SK-N-SH (cell line): ENCODE data around the gene GAGE10. TPM values are rescaled to one million over a fixed set of nuclear protein-coding genes. Genes with fewer than 3 reads are reported as not detected.

Experiments
- CTCF ChIA-PET: fragments of 300-600, 350-600 bp; formaldehyde crosslinking; extraction: SDS; loops from one replicate; lab custom pipeline; 2021; lab: Yijun Ruan, JAX
- POLR2A ChIA-PET: fragments of 350-600 bp; sonication (Branson Sonifier 250); formaldehyde crosslinking; extraction: SDS; loops from one replicate; lab custom pipeline; 2020; ENCODE audit warnings: antibody characterized with exemption, inconsistent platforms; lab: Yijun Ruan, JAX
- DNase-seq: peaks from one replicate; pipeline ENCODE4 v3.0.0; 2012
- H2AFZ ChIP-seq: fragments of 200-600 bp; sonication (generic); 2 replicates; pipeline ENCODE4 v1.8.1; 2016; ENCODE audit warnings: antibody characterized with exemption, mild to moderate bottlenecking, low read depth
- H3F3A ChIP-seq: fragments of 200-600 bp; sonication (generic); replicated peaks from 2 replicates; pipeline ENCODE3; 2016; ENCODE audit warnings: antibody characterized with exemption, mild to moderate bottlenecking; ENCODE audit not compliant: insufficient read depth
- H3K27ac ChIP-seq, 2 experiments: fragments of 200-500 bp in 1 of 2; fragments of 200-600 bp in 1 of 2; sonication (Bioruptor generic) in 1 of 2; sonication (generic), shearing (Covaris generic) in 1 of 2; 2 replicates each; pipeline versions ENCODE4 v1.5.1 to v1.6.1; 2014 to 2016; ENCODE audit warnings: low read depth in 2 of 2, inconsistent platforms in 1 of 2, low read length in 1 of 2, mild to moderate bottlenecking in 1 of 2, mixed read lengths in 1 of 2
- H3K27me3 ChIP-seq: fragments of 200-600 bp; sonication (generic), shearing (Covaris generic); 2 replicates; pipeline ENCODE4 v1.6.1; 2016; ENCODE audit warnings: mixed run types; ENCODE audit not compliant: insufficient read depth
- H3K36me3 ChIP-seq, 2 experiments: fragments of 200-500 bp in 1 of 2; fragments of 200-600 bp in 1 of 2; sonication (Bioruptor generic) in 1 of 2; sonication (generic) in 1 of 2; replicated peaks in 1 of 2; 2 replicates each; pipeline versions ENCODE3 to v1.5.1; 2014 to 2016; ENCODE audit warnings: low read length in 1 of 2, mild to moderate bottlenecking in 1 of 2; ENCODE audit not compliant: insufficient read depth in 2 of 2, control insufficient read depth in 1 of 2
- H3K4me1 ChIP-seq, 2 experiments: fragments of 200-500 bp in 1 of 2; fragments of 200-600 bp in 1 of 2; sonication (Bioruptor generic) in 1 of 2; sonication (generic), shearing (Covaris generic) in 1 of 2; 2 replicates each; pipeline versions ENCODE4 v1.5.1 to v1.6.1; 2014 to 2016; ENCODE audit warnings: low read depth in 1 of 2, low read length in 1 of 2, mixed run types in 1 of 2; ENCODE audit not compliant: insufficient read depth in 2 of 2, control insufficient read depth in 1 of 2
- H3K4me2 ChIP-seq: fragments of 200-600 bp; sonication (generic), shearing (Covaris generic); 2 replicates; pipeline ENCODE4 v1.6.1; 2017; ENCODE audit warnings: mixed run types
- H3K4me3 ChIP-seq, 2 experiments: fragments of 200-500 bp in 1 of 2; fragments of 200-600 bp in 1 of 2; sonication (Bioruptor generic) in 1 of 2; sonication (generic), shearing (Covaris generic) in 1 of 2; 2 replicates each; pipeline versions ENCODE4 v1.5.1 to v1.8.1; 2014 to 2016; ENCODE audit warnings: low read depth in 2 of 2, inconsistent platforms in 1 of 2, low read length in 1 of 2, mild to moderate bottlenecking in 1 of 2, mixed read lengths in 1 of 2, moderate library complexity in 1 of 2
- H3K79me2 ChIP-seq: fragments of 200-600 bp; sonication (generic); 2 replicates; pipeline ENCODE4 v1.8.1; 2017; ENCODE audit warnings: mild to moderate bottlenecking; ENCODE audit not compliant: insufficient read depth
- H3K9ac ChIP-seq: fragments of 200-600 bp; sonication (generic); 2 replicates; pipeline ENCODE4 v1.6.1; 2017; ENCODE audit warnings: mixed run types
- H3K9me2 ChIP-seq: fragments of 200-600 bp; sonication (generic); 2 replicates; pipeline ENCODE4 v1.6.1; 2017; ENCODE audit warnings: mixed run types
- H3K9me3 ChIP-seq: fragments of 200-600 bp; sonication (generic); 2 replicates; pipeline ENCODE4 v1.6.1; 2017; ENCODE audit warnings: mixed run types, mild to moderate bottlenecking, moderate library complexity
- H4K20me1 ChIP-seq: fragments of 200-600 bp; sonication (generic); 2 replicates; pipeline ENCODE4 v1.6.1; 2017; ENCODE audit warnings: mild to moderate bottlenecking, mixed run types; ENCODE audit not compliant: insufficient read depth
- EZH2phosphoT487 ChIP-seq: fragments of 200-600 bp; sonication (generic); IDR thresholded peaks from 2 replicates; pipeline ENCODE4 v1.6.1; 2017; ENCODE audit warnings: low read depth, mixed run types, mild to moderate bottlenecking, antibody characterized with exemption, moderate library complexity, borderline replicate concordance
- FOXM1 ChIP-seq: IDR thresholded peaks from 2 replicates; pipeline ENCODE4 v1.4.0; 2012; ENCODE audit warnings: low read depth, mild to moderate bottlenecking
- GATA2 ChIP-seq: sonication (generic); formaldehyde crosslinking; IDR thresholded peaks from 2 replicates; pipeline ENCODE4 v1.5.0; 2020; ENCODE audit warnings: mild to moderate bottlenecking, missing genetic modification reagents
- JUND ChIP-seq: IDR thresholded peaks from 2 replicates; pipeline ENCODE4 v1.4.0; 2012
- MXI1 ChIP-seq: IDR thresholded peaks from 2 replicates; pipeline ENCODE4 v1.6.1; 2012; ENCODE audit warnings: mild to moderate bottlenecking, low read depth, low read length, improper control_type of control experiment
- NRF1 ChIP-seq: IDR thresholded peaks from 2 replicates; pipeline ENCODE4 v1.6.1; 2012; ENCODE audit warnings: low read depth, mild to moderate bottlenecking, low read length
- POLR2AphosphoS5 ChIP-seq: IDR thresholded peaks from 2 replicates; pipeline ENCODE4 v1.6.1; 2012; ENCODE audit warnings: low read depth, low read length
- RAD21 ChIP-seq: IDR thresholded peaks from 2 replicates; pipeline ENCODE4 v1.6.1; 2012; ENCODE audit warnings: mild to moderate bottlenecking, low read length
- RFX5 ChIP-seq: IDR thresholded peaks from 2 replicates; pipeline ENCODE4 v1.6.1; 2012; ENCODE audit warnings: mild to moderate bottlenecking, improper control_type of control experiment, low read length
- RXRA ChIP-seq: IDR thresholded peaks from 2 replicates; pipeline ENCODE4 v1.4.0; 2012; ENCODE audit warnings: low read depth, mild to moderate bottlenecking, borderline replicate concordance
- SIN3A ChIP-seq: IDR thresholded peaks from 2 replicates; pipeline ENCODE4 v1.6.1; 2012; ENCODE audit warnings: low read depth, mild to moderate bottlenecking, low read length, moderate library complexity, borderline replicate concordance
- SMC3 ChIP-seq: IDR thresholded peaks from 2 replicates; pipeline ENCODE4 v1.6.1; 2012; ENCODE audit warnings: low read depth, low read length, improper control_type of control experiment
- YY1 ChIP-seq: IDR thresholded peaks from 2 replicates; pipeline ENCODE4 v1.4.0; 2012; ENCODE audit warnings: low read depth, mild to moderate bottlenecking
- WGBS: methylation state at CpG from one replicate; pipeline ENCODE4 v1.1.6; 2017; ENCODE audit warnings: low lambda C conversion rate; 5-methylcytosine and 5-hydroxymethylcytosine counted together
- polyA plus RNA-seq, 3 experiments: library from polyadenylated mRNA; depleted of rRNA; stranded (reverse); fragments of >200 nt; gene quantifications; 2 replicates each; pipeline ENCODE4 v1.2.3, GENCODE V29; 2012
- TF ChIP-seq, protein P1 (sequence below): IDR thresholded peaks from 2 replicates; pipeline ENCODE4; 2012
- TF ChIP-seq, protein P2 (sequence below): fragments of 200-600 bp; sonication (generic); IDR thresholded peaks from 2 replicates; pipeline ENCODE4 v1.6.1; 2017; ENCODE audit warnings: antibody characterized with exemption, mild to moderate bottlenecking, moderate library complexity
- TF ChIP-seq, protein P3 (sequence below): IDR thresholded peaks from 2 replicates; pipeline ENCODE4 v1.4.0; 2012; ENCODE audit warnings: low read depth, borderline replicate concordance
- TF ChIP-seq, protein P4 (sequence below): IDR thresholded peaks from 2 replicates; pipeline ENCODE4 v1.4.0; 2012; ENCODE audit warnings: low read depth, borderline replicate concordance
- TF ChIP-seq, protein P5 (sequence below): IDR thresholded peaks from 2 replicates; pipeline ENCODE4 v1.4.0; 2012; ENCODE audit warnings: low read depth

GAGE10 gene
- polyA plus RNA-seq, 1 of the 3 experiments (the other 2 are of a cell fraction), result not detected

DNA sequence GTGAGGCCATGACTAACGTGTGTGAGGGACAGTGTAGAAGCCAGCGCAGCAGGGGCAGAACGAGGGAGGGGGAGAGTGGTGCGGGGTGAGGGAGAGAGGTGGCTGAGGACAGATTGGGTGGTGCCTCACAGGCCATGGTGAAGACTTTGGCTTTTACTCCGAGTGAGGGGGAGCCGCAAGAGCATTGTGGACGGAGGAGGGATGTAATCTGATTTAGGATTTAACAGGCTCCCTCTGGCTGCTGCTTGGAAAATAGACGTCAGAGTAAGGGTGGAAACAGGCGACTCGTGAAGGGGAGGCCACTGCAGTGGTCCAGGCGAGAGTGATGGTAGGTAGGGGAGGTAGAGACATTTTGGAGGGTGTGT lies 20.8 kb upstream of the GAGE10 start:
- Histone ChIP-seq H3K4me1 (no peaks in the 10 kb centered on the region; a peak in 1 of 4 replicates), H3F3A (no peaks in the 10 kb centered on the region), H4K20me1 (0 out of 2 replicates have a peak, but pooled peaks cover 6% of the 10 kb centered on the region), H3K79me2 (no peaks in the 10 kb centered on the region), H3K9ac (no peak overlapping the region), H3K36me3 (no peaks in the 10 kb centered on the region), H3K27ac (no peak overlapping the region), H2AFZ (no peak overlapping the region), H3K4me2 (no peak overlapping the region), H3K27me3 (no peaks in the 10 kb centered on the region; the same call in 1 of the 2 replicates), H3K9me3 (no peaks in the 10 kb centered on the region), H3K9me2 (no peaks in the 10 kb centered on the region), H3K4me3 (no peak overlapping the region)
- TF ChIP-seq MXI1 (no peak), RFX5 (peak; percentile 79), RXRA (no peak), SIN3A (no peak), RAD21 (peak; percentile 38), SMC3 (peak; percentile 11; the same call in 1 of the 2 replicates), NRF1 (no peak), FOXM1 (no peak), YY1 (no peak), JUND (no peak), EZH2phosphoT487 (no peak), POLR2AphosphoS5 (no peak), GATA2 (CRISPR knock-in tag) (no peak)
- TF ChIP-seq, protein P1, sequence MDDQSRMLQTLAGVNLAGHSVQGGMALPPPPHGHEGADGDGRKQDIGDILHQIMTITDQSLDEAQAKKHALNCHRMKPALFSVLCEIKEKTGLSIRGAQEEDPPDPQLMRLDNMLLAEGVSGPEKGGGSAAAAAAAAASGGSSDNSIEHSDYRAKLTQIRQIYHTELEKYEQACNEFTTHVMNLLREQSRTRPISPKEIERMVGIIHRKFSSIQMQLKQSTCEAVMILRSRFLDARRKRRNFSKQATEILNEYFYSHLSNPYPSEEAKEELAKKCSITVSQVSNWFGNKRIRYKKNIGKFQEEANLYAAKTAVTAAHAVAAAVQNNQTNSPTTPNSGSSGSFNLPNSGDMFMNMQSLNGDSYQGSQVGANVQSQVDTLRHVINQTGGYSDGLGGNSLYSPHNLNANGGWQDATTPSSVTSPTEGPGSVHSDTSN, result no peak
- TF ChIP-seq, protein P2, sequence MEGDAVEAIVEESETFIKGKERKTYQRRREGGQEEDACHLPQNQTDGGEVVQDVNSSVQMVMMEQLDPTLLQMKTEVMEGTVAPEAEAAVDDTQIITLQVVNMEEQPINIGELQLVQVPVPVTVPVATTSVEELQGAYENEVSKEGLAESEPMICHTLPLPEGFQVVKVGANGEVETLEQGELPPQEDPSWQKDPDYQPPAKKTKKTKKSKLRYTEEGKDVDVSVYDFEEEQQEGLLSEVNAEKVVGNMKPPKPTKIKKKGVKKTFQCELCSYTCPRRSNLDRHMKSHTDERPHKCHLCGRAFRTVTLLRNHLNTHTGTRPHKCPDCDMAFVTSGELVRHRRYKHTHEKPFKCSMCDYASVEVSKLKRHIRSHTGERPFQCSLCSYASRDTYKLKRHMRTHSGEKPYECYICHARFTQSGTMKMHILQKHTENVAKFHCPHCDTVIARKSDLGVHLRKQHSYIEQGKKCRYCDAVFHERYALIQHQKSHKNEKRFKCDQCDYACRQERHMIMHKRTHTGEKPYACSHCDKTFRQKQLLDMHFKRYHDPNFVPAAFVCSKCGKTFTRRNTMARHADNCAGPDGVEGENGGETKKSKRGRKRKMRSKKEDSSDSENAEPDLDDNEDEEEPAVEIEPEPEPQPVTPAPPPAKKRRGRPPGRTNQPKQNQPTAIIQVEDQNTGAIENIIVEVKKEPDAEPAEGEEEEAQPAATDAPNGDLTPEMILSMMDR, result peak; percentile 33
- TF ChIP-seq, protein P3, sequence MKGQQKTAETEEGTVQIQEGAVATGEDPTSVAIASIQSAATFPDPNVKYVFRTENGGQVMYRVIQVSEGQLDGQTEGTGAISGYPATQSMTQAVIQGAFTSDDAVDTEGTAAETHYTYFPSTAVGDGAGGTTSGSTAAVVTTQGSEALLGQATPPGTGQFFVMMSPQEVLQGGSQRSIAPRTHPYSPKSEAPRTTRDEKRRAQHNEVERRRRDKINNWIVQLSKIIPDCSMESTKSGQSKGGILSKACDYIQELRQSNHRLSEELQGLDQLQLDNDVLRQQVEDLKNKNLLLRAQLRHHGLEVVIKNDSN, result no peak
- TF ChIP-seq, protein P4, sequence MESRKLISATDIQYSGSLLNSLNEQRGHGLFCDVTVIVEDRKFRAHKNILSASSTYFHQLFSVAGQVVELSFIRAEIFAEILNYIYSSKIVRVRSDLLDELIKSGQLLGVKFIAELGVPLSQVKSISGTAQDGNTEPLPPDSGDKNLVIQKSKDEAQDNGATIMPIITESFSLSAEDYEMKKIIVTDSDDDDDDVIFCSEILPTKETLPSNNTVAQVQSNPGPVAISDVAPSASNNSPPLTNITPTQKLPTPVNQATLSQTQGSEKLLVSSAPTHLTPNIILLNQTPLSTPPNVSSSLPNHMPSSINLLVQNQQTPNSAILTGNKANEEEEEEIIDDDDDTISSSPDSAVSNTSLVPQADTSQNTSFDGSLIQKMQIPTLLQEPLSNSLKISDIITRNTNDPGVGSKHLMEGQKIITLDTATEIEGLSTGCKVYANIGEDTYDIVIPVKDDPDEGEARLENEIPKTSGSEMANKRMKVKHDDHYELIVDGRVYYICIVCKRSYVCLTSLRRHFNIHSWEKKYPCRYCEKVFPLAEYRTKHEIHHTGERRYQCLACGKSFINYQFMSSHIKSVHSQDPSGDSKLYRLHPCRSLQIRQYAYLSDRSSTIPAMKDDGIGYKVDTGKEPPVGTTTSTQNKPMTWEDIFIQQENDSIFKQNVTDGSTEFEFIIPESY, result no peak
- TF ChIP-seq, protein P5, sequence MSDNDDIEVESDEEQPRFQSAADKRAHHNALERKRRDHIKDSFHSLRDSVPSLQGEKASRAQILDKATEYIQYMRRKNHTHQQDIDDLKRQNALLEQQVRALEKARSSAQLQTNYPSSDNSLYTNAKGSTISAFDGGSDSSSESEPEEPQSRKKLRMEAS, result no peak
- ChIA-PET POLR2A (interaction anchor here (1.1 kb wide), 1 partner anchor 93 kb away, joined by 3 read pairs; no protein-coding TSS in a partner anchor), CTCF (interaction anchor here (0.6 kb wide), 1 partner anchor 90 kb away, joined by 4 read pairs; no protein-coding TSS in a partner anchor)
- WGBS, result 30% methylated on average over 11 of the region's 11 CpGs
- peak; percentile 61 for DNase-seq
